ENCODE data around the gene AGBL5. TPM values are rescaled to one million over a fixed set of nuclear protein-coding genes. Genes with fewer than 3 reads are reported as not detected.

Gene AGBL5
- polyA plus RNA-seq, 2 of the 4 experiments (the other 2 are of a cell fraction) = 25.5 to 52.7 TPM

GRCh38 chr2:27086090-27086723 is 34.7 kb downstream of the AGBL5 start (continued):
- TF ChIP-seq, protein P1, sequence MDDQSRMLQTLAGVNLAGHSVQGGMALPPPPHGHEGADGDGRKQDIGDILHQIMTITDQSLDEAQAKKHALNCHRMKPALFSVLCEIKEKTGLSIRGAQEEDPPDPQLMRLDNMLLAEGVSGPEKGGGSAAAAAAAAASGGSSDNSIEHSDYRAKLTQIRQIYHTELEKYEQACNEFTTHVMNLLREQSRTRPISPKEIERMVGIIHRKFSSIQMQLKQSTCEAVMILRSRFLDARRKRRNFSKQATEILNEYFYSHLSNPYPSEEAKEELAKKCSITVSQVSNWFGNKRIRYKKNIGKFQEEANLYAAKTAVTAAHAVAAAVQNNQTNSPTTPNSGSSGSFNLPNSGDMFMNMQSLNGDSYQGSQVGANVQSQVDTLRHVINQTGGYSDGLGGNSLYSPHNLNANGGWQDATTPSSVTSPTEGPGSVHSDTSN (IDR thresholded peaks at IDR 0.05) = no peak
- TF ChIP-seq MYC (IDR thresholded peaks at IDR 0.05; ENCODE audit: borderline replicate concordance, low read length) (peak; percentile 97), BCL3 (IDR thresholded peaks at IDR 0.05) (0 out of 3 replicates have a peak, but pooled peaks have one; percentile 30), TFCP2L1 (CRISPR knock-in tag; IDR thresholded peaks at IDR 0.05) (0 out of 2 replicates have a peak, but pooled peaks have one; percentile 23), CTCF (IDR thresholded peaks at IDR 0.05) (peak; percentile 98), CHD2 (IDR thresholded peaks at IDR 0.05; ENCODE audit: low read length, partially characterized antibody) (no peak), E2F6 (IDR thresholded peaks at IDR 0.05; ENCODE audit: borderline replicate concordance, low read depth) (peak; percentile 80), SREBF2 (IDR thresholded peaks at IDR 0.05) (no peak), NPAS2 (CRISPR knock-in tag; IDR thresholded peaks at IDR 0.05; ENCODE audit: borderline replicate concordance) (peak; percentile 78)

DNA sequence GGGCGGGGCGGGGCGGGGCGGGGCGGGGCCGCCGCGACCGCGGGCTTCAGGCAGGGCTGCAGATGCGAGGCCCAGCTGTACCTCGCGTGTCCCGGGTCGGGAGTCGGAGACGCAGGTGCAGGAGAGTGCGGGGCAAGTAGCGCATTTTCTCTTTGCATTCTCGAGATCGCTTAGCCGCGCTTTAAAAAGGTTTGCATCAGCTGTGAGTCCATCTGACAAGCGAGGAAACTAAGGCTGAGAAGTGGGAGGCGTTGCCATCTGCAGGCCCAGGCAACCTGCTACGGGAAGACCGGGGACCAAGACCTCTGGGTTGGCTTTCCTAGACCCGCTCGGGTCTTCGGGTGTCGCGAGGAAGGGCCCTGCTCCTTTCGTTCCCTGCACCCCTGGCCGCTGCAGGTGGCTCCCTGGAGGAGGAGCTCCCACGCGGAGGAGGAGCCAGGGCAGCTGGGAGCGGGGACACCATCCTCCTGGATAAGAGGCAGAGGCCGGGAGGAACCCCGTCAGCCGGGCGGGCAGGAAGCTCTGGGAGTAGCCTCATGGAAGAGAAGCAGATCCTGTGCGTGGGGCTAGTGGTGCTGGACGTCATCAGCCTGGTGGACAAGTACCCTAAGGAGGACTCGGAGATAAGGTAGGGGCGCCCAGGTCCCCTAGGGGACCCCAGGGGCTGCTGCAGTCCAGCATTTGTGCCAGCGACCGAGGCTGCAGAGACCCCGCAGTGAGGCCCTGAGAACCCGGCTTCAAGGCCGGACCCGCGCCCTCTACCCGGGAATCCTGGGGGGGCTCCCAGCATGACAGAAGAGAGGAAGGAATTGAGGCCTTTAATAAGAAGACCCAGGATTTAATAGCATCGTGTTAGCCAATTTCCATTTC is 35.5 kb downstream of the AGBL5 start, which contains the start of gene KHK:
Gene KHK, plus strand, starts transcription at position 49 of the 870 bp plus-strand sequence. Its CDS starts 488 bp downstream, at position 537.
- Histone ChIP-seq H3K4me3 (peak within 1 kb of the TSS; percentile 70), H3K9me3 (no peaks in the 10 kb centered on the region), H3K4me1 (peaks cover 10% of the 10 kb centered on the region), H3K4me2 (peak within 1 kb of the TSS; percentile 81), H3K27ac (peak within 1 kb of the TSS; percentile 90 to 91)
- ChIA-PET CTCF (interaction anchor here (0.6 to 15.3 kb wide), 30 partner anchors 8 to 244 kb away, joined by 3 to 253 read pairs (median 4); partner anchors contain the start of genes ABHD1, EMILIN1 and OST4), POLR2A (interaction anchor here (0.7 to 1.3 kb wide), 3 partner anchors 15 to 129 kb away, joined by 3 to 12 read pairs (median 9); partner anchors contain the start of genes AGBL5 and OST4)
- DNase-seq (ENCODE audit: low read depth in 1 of 2, low spot score in 1 of 2) (peak; percentile 50 to 94), FAIRE-seq (no peak), ATAC-seq (peak; percentile 60 to 65)
- 25% methylated on average over 36 of the region's 54 CpGs for WGBS (ENCODE audit: missing lambda C conversion rate)
- TF ChIP-seq, protein P2, sequence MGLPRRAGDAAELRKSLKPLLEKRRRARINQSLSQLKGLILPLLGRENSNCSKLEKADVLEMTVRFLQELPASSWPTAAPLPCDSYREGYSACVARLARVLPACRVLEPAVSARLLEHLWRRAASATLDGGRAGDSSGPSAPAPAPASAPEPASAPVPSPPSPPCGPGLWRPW (IDR thresholded peaks at IDR 0.05) = no peak
- TF ChIP-seq PHF8 (IDR thresholded peaks at IDR 0.05; ENCODE audit: borderline replicate concordance, low read depth) (no peak), RAD21 (conservative IDR thresholded peaks at IDR 0.05 in 1 of 2, IDR thresholded peaks at IDR 0.05 in 1 of 2) (no peak), POLR2A (IDR thresholded peaks at IDR 0.05; ENCODE audit: low read length) (peak; percentile 30), NPAS2 (CRISPR knock-in tag; IDR thresholded peaks at IDR 0.05; ENCODE audit: borderline replicate concordance) (no peak), RCOR1 (IDR thresholded peaks at IDR 0.05; ENCODE audit: low read depth, low read length) (no peak), SREBF2 (IDR thresholded peaks at IDR 0.05) (no peak), BCL3 (IDR thresholded peaks at IDR 0.05) (0 out of 3 replicates have a peak, but pooled peaks have one; percentile 15), POLR2AphosphoS2 (conservative IDR thresholded peaks at IDR 0.05; ENCODE audit: low read length) (no peak), CHD2 (IDR thresholded peaks at IDR 0.05; ENCODE audit: low read length, partially characterized antibody) (no peak), RNF2 (IDR thresholded peaks at IDR 0.05; ENCODE audit: borderline replicate concordance, low read depth) (no peak), NR3C1 (IDR thresholded peaks at IDR 0.05) (no peak), FOSB (CRISPR knock-in tag; IDR thresholded peaks at IDR 0.05) (no peak)
